Endothelial cell of umbilical vein (primary cell): Measurements from ENCODE around the gene ATF7IP. TPM values are rescaled to one million over a fixed set of nuclear protein-coding genes. Genes with fewer than 3 reads are reported as not detected.

Experiments
- BruUV-seq: library from RNA; stranded (reverse); fragments of 400-500 nt; replicated peaks from 2 replicates; lab custom pipeline; 2021; lab: Mats Ljungman, UMichigan
- CTCF ChIA-PET: fragments of 300-600, 350-600 bp; sonication (Branson Sonifier 250); formaldehyde crosslinking; loops from one replicate; lab custom pipeline; 2021; ENCODE audit warnings: antibody characterized with exemption, inconsistent platforms; lab: Charles Lee
- POLR2A ChIA-PET: fragments of 300-600, 350-600 bp; sonication (Branson Sonifier 250); formaldehyde crosslinking; loops from one replicate; lab custom pipeline; 2021; ENCODE audit warnings: antibody characterized with exemption, inconsistent platforms; lab: Charles Lee
- DNase-seq: peaks from one replicate; pipeline ENCODE4 v3.0.0-alpha.2; 2011; ENCODE audit warnings: low read depth, low spot score
- FAIRE-seq: peaks from 2 replicates; lab custom pipeline; 2011; peaks lifted over from hg19 to GRCh38; lab: Jason Lieb, UNC
- H2AFZ ChIP-seq: 2 replicates; pipeline ENCODE4 v1.6.0; 2012; ENCODE audit warnings: low read depth, low read length, control low read depth, inconsistent platforms
- H3K27ac ChIP-seq: 2 replicates; pipeline ENCODE4 v1.5.1; 2011; ENCODE audit warnings: low read depth, mild to moderate bottlenecking, control low read depth, low read length, moderate library complexity; ENCODE audit not compliant: insufficient read depth
- H3K27me3 ChIP-seq, 2 experiments: 2 replicates each; pipeline versions ENCODE4 v1.6.0 to v1.6.1; 2011; ENCODE audit warnings: low read length in 2 of 2, mixed read lengths in 1 of 2; ENCODE audit not compliant: control insufficient read depth in 2 of 2, insufficient read depth in 2 of 2
- H3K36me3 ChIP-seq, 2 experiments: 2 replicates in 1 of 2; 3 replicates in 1 of 2; pipeline ENCODE4 v1.5.1; 2011; ENCODE audit warnings: low read length in 2 of 2, mild to moderate bottlenecking in 1 of 2, moderate library complexity in 1 of 2; ENCODE audit not compliant: control insufficient read depth in 2 of 2, insufficient read depth in 2 of 2; ENCODE audit errors: extremely low read depth in 1 of 2
- H3K4me1 ChIP-seq: 3 replicates; pipeline ENCODE4 v1.5.1; 2011; ENCODE audit warnings: mild to moderate bottlenecking, low read length; ENCODE audit not compliant: control insufficient read depth, insufficient read depth; ENCODE audit errors: extremely low read depth
- H3K4me2 ChIP-seq: 2 replicates; pipeline ENCODE4 v1.6.1; 2011; ENCODE audit warnings: low read length, control low read depth, mixed read lengths; ENCODE audit not compliant: insufficient read depth
- H3K4me3 ChIP-seq, 3 experiments: fragments of 200-600 bp in 1 of 3; sonication (generic), shearing (Covaris generic) in 1 of 3; replicated peaks in 1 of 3; 2 replicates each; pipeline ENCODE4 v1.5.1; 2011 to 2016; ENCODE audit warnings: control low read depth in 3 of 3, low read length in 3 of 3, mild to moderate bottlenecking in 2 of 3, inconsistent platforms in 1 of 3, low read depth in 1 of 3, moderate library complexity in 1 of 3; ENCODE audit not compliant: insufficient read depth in 1 of 3
- H3K79me2 ChIP-seq: 2 replicates; pipeline ENCODE4 v1.6.0; 2012; ENCODE audit warnings: low read length, inconsistent platforms; ENCODE audit not compliant: control insufficient read depth, insufficient read depth
- H3K9ac ChIP-seq: replicated peaks from 2 replicates; pipeline ENCODE3; 2011; ENCODE audit warnings: low read length, control low read depth; ENCODE audit not compliant: insufficient read depth; ENCODE audit errors: extremely low read depth
- H3K9me1 ChIP-seq: replicated peaks from 3 replicates; pipeline ENCODE4 v1.6.0; 2011; ENCODE audit warnings: mild to moderate bottlenecking, low read length; ENCODE audit not compliant: control insufficient read depth, insufficient read depth; ENCODE audit errors: extremely low read depth
- H3K9me3 ChIP-seq: replicated peaks from 2 replicates; pipeline ENCODE4 v1.5.1; 2012; ENCODE audit warnings: low read length, inconsistent platforms; ENCODE audit not compliant: control insufficient read depth, insufficient read depth
- H4K20me1 ChIP-seq: replicated peaks from 2 replicates; pipeline ENCODE3; 2011; ENCODE audit warnings: mild to moderate bottlenecking, low read length; ENCODE audit not compliant: control insufficient read depth, insufficient read depth; ENCODE audit errors: extremely low read depth
- CTCF ChIP-seq, 2 donors: IDR thresholded peaks; 1 replicate in 1 of 2; 2 replicates in 1 of 2; pipeline ENCODE4 v1.5.1; 2011; ENCODE audit warnings: low read length in 2 of 2, mild to moderate bottlenecking in 2 of 2, moderate library complexity in 2 of 2, control low read depth in 1 of 2, inconsistent platforms in 1 of 2, low read depth in 1 of 2; ENCODE audit not compliant: insufficient read depth in 1 of 2; ENCODE audit errors: extremely low read depth in 1 of 2
- EZH2 ChIP-seq: IDR thresholded peaks from 2 replicates; pipeline ENCODE4 v1.6.1; 2012; ENCODE audit warnings: borderline replicate concordance, low read depth, mild to moderate bottlenecking, moderate library complexity, low read length, inconsistent platforms; ENCODE audit not compliant: severe bottlenecking
- FOS ChIP-seq: IDR thresholded peaks from 2 replicates; pipeline ENCODE4 v1.6.1; 2011; ENCODE audit warnings: mild to moderate bottlenecking, low read length, moderate library complexity, borderline replicate concordance; ENCODE audit not compliant: insufficient read depth
- GATA2 ChIP-seq: IDR thresholded peaks from 2 replicates; pipeline ENCODE4 v1.7.0; 2011; ENCODE audit warnings: low read depth, mild to moderate bottlenecking, moderate library complexity, mixed read lengths, low read length; ENCODE audit not compliant: insufficient read length, insufficient read depth
- JUN ChIP-seq: IDR thresholded peaks from 2 replicates; pipeline ENCODE4 v1.6.1; 2011; ENCODE audit warnings: borderline replicate concordance, low read depth; ENCODE audit not compliant: insufficient read length, insufficient read depth
- MAX ChIP-seq: IDR thresholded peaks from 2 replicates; pipeline ENCODE4 v1.6.1; 2011; ENCODE audit not compliant: insufficient read depth, insufficient read length
- MYC ChIP-seq: IDR thresholded peaks from one replicate; pipeline ENCODE4 v1.6.1; 2011; ENCODE audit warnings: mild to moderate bottlenecking, low read depth, low read length
- POLR2A ChIP-seq: IDR thresholded peaks from 2 replicates; pipeline ENCODE4 v1.6.1; 2012; ENCODE audit warnings: low read depth, mild to moderate bottlenecking, control low read depth, low read length
- POLR2AphosphoS5 ChIP-seq: IDR thresholded peaks from 2 replicates; pipeline ENCODE4 v1.6.1; 2012; ENCODE audit warnings: low read depth, mild to moderate bottlenecking, control low read depth, low read length, moderate library complexity; ENCODE audit not compliant: insufficient read depth
- dilution Hi-C: fragments of 300-500 bp; cut with MboI; formaldehyde crosslinking; loops from one replicate; pipeline ENCODE4 v1.15.0; 2019; ENCODE audit warnings: low sequenced_read_pairs; ENCODE audit not compliant: extremely low pct_ligation_motif_present
- intact Hi-C: fragments of 100-400 bp; cut with micrococcal nuclease; formaldehyde crosslinking; loops from one replicate; pipeline ENCODE4 v1.10.0; 2022
- polyA plus RNA-seq, 4 experiments: library from polyadenylated mRNA; depleted of rRNA in 3 of 4; stranded (reverse) in 3 of 4; unstranded in 1 of 4; fragments of >200 nt; gene quantifications; 2 replicates each; pipeline versions ENCODE4 v1.2.1 to v1.2.3, GENCODE V29; 2011 to 2012; ENCODE audit warnings: missing spikeins in 1 of 4
- total RNA-seq: library from RNA; stranded (reverse); gene quantifications from 2 replicates; pipeline ENCODE4 v1.2.3, GENCODE V29; 2021

Gene ATF7IP
- total and polyA plus RNA-seq, 2 donors (not counting 3 experiments of a cell fraction or from before 2014, with no cell fraction given): 14.5 to 73.5 TPM

GRCh38 chr12:14510574-14510973 is 145.1 kb downstream of the ATF7IP start:
- DNase-seq: no peak
- H2AFZ ChIP-seq: no peak overlapping the region
- no peaks in the 10 kb centered on the region for H4K20me1 ChIP-seq
- TF ChIP-seq MAX (no peak), EZH2 (no peak), JUN (no peak), POLR2A (no peak), CTCF (IDR thresholded peaks at IDR 0.05; ENCODE audit: extremely low read depth in 1 of 2, insufficient read depth in 1 of 2, low read depth in 1 of 2, low read length in 2 of 2) (no peak), MYC (no peak), POLR2AphosphoS5 (no peak), FOS (no peak), GATA2 (no peak)
- POLR2A ChIA-PET: no interaction called here
- H3K36me3 ChIP-seq: no peaks in the 10 kb centered on the region
- CTCF ChIA-PET: no interaction called here
- no TSS peak for BruUV-seq
- no peak for FAIRE-seq
- intact Hi-C loops: no loop called here
- no peaks in the 10 kb centered on the region for H3K79me2 ChIP-seq
- H3K27ac ChIP-seq: no peak overlapping the region
- no peaks in the 10 kb centered on the region for H3K9me1 ChIP-seq
- dilution Hi-C loops: no loop called here
- no peaks in the 10 kb centered on the region for H3K4me1 ChIP-seq
- no peaks in the 10 kb centered on the region for H3K27me3 ChIP-seq
- no peak overlapping the region for H3K9ac ChIP-seq
- no peak overlapping the region for H3K4me2 ChIP-seq
- no peaks in the 10 kb centered on the region for H3K9me3 ChIP-seq
- no peak overlapping the region for H3K4me3 ChIP-seq
